ENCODE results near the gene FZD7. TPM values are rescaled to one million over a fixed set of nuclear protein-coding genes. Genes with fewer than 3 reads are reported as not detected.

The FZD7 gene
- total RNA-seq, 1 experiment from 2014 or later, result 14.6 TPM

DNA sequence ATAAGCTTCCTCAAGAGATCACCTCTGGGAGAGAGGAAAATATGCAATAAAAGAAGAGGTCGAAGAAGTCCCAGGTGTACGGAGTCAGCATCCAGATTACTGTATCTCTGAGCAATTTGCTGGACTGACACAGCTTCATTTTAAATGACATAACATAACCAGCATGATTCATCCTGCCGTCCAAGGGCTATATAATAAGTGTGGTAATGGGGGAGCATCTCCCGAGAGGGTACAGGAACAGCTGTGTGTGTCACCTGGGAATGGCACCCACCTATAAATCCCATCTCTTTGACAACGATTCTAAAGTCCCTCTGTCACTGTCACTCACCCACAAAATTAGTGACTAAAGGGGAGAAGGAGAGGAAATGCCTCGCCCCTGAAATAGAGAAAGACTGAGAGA is 19.3 kb upstream of the FZD7 start:
- TF ChIP-seq SP1 (IDR thresholded peaks at IDR 0.05; ENCODE audit: low read depth) (no peak), POLR2AphosphoS5 (IDR thresholded peaks at IDR 0.05; ENCODE audit: low read depth, low read length) (no peak), JUND (IDR thresholded peaks at IDR 0.05) (no peak)
- TF ChIP-seq, protein P1, sequence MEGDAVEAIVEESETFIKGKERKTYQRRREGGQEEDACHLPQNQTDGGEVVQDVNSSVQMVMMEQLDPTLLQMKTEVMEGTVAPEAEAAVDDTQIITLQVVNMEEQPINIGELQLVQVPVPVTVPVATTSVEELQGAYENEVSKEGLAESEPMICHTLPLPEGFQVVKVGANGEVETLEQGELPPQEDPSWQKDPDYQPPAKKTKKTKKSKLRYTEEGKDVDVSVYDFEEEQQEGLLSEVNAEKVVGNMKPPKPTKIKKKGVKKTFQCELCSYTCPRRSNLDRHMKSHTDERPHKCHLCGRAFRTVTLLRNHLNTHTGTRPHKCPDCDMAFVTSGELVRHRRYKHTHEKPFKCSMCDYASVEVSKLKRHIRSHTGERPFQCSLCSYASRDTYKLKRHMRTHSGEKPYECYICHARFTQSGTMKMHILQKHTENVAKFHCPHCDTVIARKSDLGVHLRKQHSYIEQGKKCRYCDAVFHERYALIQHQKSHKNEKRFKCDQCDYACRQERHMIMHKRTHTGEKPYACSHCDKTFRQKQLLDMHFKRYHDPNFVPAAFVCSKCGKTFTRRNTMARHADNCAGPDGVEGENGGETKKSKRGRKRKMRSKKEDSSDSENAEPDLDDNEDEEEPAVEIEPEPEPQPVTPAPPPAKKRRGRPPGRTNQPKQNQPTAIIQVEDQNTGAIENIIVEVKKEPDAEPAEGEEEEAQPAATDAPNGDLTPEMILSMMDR (IDR thresholded peaks at IDR 0.05 in 2 of 3, conservative IDR thresholded peaks at IDR 0.05 in 1 of 3; ENCODE audit: borderline replicate concordance in 1 of 3, insufficient read depth in 1 of 3, low read depth in 2 of 3, low read length in 2 of 3), result no peak
- TF ChIP-seq, protein P2, sequence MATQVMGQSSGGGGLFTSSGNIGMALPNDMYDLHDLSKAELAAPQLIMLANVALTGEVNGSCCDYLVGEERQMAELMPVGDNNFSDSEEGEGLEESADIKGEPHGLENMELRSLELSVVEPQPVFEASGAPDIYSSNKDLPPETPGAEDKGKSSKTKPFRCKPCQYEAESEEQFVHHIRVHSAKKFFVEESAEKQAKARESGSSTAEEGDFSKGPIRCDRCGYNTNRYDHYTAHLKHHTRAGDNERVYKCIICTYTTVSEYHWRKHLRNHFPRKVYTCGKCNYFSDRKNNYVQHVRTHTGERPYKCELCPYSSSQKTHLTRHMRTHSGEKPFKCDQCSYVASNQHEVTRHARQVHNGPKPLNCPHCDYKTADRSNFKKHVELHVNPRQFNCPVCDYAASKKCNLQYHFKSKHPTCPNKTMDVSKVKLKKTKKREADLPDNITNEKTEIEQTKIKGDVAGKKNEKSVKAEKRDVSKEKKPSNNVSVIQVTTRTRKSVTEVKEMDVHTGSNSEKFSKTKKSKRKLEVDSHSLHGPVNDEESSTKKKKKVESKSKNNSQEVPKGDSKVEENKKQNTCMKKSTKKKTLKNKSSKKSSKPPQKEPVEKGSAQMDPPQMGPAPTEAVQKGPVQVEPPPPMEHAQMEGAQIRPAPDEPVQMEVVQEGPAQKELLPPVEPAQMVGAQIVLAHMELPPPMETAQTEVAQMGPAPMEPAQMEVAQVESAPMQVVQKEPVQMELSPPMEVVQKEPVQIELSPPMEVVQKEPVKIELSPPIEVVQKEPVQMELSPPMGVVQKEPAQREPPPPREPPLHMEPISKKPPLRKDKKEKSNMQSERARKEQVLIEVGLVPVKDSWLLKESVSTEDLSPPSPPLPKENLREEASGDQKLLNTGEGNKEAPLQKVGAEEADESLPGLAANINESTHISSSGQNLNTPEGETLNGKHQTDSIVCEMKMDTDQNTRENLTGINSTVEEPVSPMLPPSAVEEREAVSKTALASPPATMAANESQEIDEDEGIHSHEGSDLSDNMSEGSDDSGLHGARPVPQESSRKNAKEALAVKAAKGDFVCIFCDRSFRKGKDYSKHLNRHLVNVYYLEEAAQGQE (IDR thresholded peaks at IDR 0.05; ENCODE audit: low read depth), result no peak
- TF ChIP-seq, protein P3, sequence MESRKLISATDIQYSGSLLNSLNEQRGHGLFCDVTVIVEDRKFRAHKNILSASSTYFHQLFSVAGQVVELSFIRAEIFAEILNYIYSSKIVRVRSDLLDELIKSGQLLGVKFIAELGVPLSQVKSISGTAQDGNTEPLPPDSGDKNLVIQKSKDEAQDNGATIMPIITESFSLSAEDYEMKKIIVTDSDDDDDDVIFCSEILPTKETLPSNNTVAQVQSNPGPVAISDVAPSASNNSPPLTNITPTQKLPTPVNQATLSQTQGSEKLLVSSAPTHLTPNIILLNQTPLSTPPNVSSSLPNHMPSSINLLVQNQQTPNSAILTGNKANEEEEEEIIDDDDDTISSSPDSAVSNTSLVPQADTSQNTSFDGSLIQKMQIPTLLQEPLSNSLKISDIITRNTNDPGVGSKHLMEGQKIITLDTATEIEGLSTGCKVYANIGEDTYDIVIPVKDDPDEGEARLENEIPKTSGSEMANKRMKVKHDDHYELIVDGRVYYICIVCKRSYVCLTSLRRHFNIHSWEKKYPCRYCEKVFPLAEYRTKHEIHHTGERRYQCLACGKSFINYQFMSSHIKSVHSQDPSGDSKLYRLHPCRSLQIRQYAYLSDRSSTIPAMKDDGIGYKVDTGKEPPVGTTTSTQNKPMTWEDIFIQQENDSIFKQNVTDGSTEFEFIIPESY (IDR thresholded peaks at IDR 0.05; ENCODE audit: extremely low read depth, insufficient replicate concordance, low read length), result no peak
- DNase-seq (ENCODE audit: low read depth, low spot score) (no peak), ATAC-seq (no peak)
- ChIA-PET RAD21 (ENCODE audit: low non-redundant PET in 1 of 2, low total read pairs in 2 of 2, uncharacterized antibody in 2 of 2, unreplicated experiment in 2 of 2) (no interaction called here), POLR2A (no interaction called here), CTCF (no interaction called here)
- Histone ChIP-seq H3K27me3 (ENCODE audit: insufficient read depth, low read length) (no peaks in the 10 kb centered on the region), H4K20me1 (ENCODE audit: insufficient read depth) (no peaks in the 10 kb centered on the region), H3K4me2 (ENCODE audit: low read length) (no peak overlapping the region), H3K9me2 (ENCODE audit: insufficient read depth) (no peaks in the 10 kb centered on the region), H3K4me3 (replicated peaks in 1 of 2; ENCODE audit: low read depth in 1 of 2, low read length in 2 of 2) (no peak overlapping the region), H3K4me1 (ENCODE audit: control insufficient read depth in 1 of 2, insufficient read depth in 2 of 2, low read length in 2 of 2) (no peaks in the 10 kb centered on the region), H3K79me2 (ENCODE audit: insufficient read depth, low read length) (no peaks in the 10 kb centered on the region), H3K9me3 (ENCODE audit: control insufficient read depth in 1 of 2, insufficient read depth in 1 of 2, low read depth in 1 of 2, low read length in 2 of 2) (no peaks in the 10 kb centered on the region), H3K27ac (ENCODE audit: low read depth, low read length) (no peak overlapping the region), H3K9ac (ENCODE audit: low read length) (no peak overlapping the region), H2AFZ (ENCODE audit: low read depth, low read length, poor library complexity, severe bottlenecking) (no peak overlapping the region), H3K36me3 (ENCODE audit: control insufficient read depth in 1 of 2, insufficient read depth in 2 of 2, low read length in 2 of 2) (no peaks in the 10 kb centered on the region)
- intact Hi-C loops (cut with micrococcal nuclease), result no loop called here
- BruUV-seq (replicated peaks), result no TSS peak

All from HCT116 (cell line).